OCI-LY7 (cell line): ENCODE measurements around the gene SLC9C2.

Experiments used
- EZH2phosphoT487 ChIP-seq: fragments of 200-600 bp; sonication (generic); IDR thresholded peaks from 2 replicates; pipeline ENCODE4 v1.6.1; 2018; ENCODE audit warnings: low read depth, borderline replicate concordance, mild to moderate bottlenecking, mixed run types, antibody characterized with exemption, low read length, moderate library complexity, mixed read lengths
- TF ChIP-seq, protein P1 (sequence below): fragments of 200-600 bp; sonication (generic); conservative IDR thresholded peaks from 2 replicates; pipeline ENCODE4 v1.5.1; 2014; ENCODE audit warnings: mild to moderate bottlenecking, antibody characterized with exemption, low read length, moderate library complexity, mixed read lengths

DNA sequence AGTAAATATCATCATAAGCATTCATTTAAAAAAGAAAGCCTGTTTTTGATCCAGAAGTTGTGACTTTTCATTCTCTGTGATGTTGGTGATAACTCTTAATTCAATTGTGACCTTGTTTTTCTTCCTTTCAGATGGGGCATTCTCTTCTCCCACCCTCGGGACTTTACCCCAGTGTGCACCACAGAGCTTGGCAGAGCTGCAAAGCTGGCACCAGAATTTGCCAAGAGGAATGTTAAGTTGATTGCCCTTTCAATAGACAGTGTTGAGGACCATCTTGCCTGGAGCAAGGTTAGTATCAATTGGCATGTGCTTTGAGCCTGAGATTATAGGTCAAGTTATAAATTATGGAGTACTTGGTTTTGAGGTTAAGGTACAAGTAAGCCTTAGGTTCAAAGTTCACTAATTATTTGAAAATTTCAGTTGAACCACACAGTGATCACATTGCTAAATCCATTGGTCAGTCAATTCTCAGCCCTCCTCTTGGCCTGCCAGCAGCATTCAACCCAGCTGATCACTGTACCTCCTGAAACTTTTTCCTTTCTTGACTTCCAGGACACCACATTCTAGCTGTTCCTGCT lies 121.6 kb downstream of the SLC9C2 start:
- TF ChIP-seq, protein P1, sequence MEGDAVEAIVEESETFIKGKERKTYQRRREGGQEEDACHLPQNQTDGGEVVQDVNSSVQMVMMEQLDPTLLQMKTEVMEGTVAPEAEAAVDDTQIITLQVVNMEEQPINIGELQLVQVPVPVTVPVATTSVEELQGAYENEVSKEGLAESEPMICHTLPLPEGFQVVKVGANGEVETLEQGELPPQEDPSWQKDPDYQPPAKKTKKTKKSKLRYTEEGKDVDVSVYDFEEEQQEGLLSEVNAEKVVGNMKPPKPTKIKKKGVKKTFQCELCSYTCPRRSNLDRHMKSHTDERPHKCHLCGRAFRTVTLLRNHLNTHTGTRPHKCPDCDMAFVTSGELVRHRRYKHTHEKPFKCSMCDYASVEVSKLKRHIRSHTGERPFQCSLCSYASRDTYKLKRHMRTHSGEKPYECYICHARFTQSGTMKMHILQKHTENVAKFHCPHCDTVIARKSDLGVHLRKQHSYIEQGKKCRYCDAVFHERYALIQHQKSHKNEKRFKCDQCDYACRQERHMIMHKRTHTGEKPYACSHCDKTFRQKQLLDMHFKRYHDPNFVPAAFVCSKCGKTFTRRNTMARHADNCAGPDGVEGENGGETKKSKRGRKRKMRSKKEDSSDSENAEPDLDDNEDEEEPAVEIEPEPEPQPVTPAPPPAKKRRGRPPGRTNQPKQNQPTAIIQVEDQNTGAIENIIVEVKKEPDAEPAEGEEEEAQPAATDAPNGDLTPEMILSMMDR, result no peak
- TF ChIP-seq EZH2phosphoT487, result no peak
